GM21528 (cell line): Measurements from ENCODE around the gene PAPPA2.

ENCODE experiments used
- ATAC-seq: cut with Tn5 transposase; IDR thresholded peaks from one replicate; pipeline ENCODE4 v1.9.1; 2021; ENCODE audit warnings: mild to moderate bottlenecking, moderate library complexity; ENCODE audit not compliant: unreplicated experiment, low FRiP score

PAPPA2 gene

GRCh38 chr1:176880955-176881595 is 418.1 kb downstream of the PAPPA2 start:
- no peak for ATAC-seq

GRCh38 chr1:176884286-176884685 is 421.3 kb downstream of the PAPPA2 start:
- no peak for ATAC-seq

- no peak for ATAC-seq
These were observed 421.9 kb downstream of the PAPPA2 start for GRCh38 chr1:176884911-176885310.

GRCh38 chr1:176885341-176885740 is 422.4 kb downstream of the PAPPA2 start:
- no peak for ATAC-seq

DNA sequence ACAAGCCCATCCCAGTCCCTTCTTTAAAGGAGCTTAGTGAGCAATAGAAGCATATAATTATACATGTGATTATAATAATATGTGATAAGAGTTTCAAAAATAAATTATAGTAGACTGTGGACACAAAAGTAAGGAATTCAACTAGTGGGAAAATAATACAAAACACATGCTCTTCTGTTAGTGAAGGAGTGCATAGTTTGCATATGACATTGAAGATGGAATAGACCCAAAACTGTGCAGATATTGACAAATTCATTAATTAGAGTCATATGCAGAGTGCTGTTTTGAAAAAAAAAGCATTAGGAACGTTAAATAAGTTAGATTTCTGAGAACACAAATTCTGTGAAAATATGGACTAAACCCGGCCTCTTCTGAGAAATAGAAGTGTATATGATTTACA is 422.8 kb downstream of the PAPPA2 start:
- ATAC-seq, result no peak

- no peak for ATAC-seq
These were observed 425.6 kb downstream of the PAPPA2 start for GRCh38 chr1:176888471-176889032.

DNA sequence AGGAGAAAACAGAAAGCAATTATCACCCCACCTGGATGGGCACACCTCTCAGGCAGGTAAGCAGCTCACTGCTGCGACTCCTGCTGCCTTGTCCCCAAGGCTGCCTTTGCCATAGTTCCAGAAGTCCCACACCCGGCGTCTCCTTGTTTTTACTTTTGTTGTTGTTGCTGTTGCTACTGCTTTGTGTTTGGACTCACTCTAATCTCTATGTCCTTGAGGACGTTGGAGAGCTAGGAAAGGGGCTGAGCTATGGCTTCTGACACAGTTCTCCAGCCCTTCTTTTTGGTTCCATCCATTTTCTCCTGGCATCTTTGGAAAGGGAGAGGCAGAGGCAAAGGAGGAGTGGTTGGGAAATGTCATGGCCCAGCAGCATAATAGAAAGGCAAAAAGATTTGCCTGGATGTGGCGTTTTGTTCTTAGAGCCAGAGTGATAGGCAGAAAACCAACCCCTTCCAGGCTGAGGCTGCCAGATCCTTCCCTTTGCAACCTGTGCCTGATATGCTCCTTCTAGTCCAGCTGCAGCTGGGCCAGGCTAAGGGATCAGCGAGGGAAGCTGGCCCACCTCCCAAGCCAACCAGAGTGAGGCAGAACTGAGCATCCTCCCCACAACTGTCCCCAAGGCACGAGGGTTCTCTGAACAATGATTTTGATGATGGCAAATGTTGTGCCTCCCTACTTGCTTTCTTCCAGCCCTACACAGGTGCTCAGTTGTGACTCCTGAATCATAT is 430.8 kb downstream of the PAPPA2 start:
- no peak for ATAC-seq

DNA sequence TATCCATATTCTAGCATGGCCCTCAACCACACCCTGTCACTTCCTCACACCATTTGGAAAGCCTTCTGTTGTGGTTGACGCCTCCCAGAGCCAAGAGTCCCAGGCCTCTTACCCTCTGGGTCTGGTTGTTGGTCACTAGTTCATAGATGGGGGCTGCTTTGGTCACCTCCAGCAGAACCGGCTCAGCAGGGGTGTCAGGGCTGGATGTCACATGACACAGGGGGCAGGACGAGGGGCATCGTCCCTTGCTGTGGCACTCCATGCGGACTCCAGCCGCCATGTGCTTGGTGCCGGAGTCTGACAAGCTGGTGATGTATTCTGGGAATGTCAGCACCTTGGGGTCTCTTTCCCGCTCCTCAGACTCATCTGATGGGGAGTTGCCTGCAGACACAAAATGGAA is 431.5 kb downstream of the PAPPA2 start:
- ATAC-seq, result no peak
